A204.1 (cell line): Measurements from ENCODE around the gene ZNF780A.
"Not testable (repeated sequence)": the region's sequence is repeated elsewhere in the genome, so short reads cannot be mapped to it uniquely, and the experiment has no call there.

Source experiments
- FAIRE-seq: peaks from 2 replicates; lab custom pipeline; 2012; peaks lifted over from hg19 to GRCh38; lab: Jason Lieb, UNC

The ZNF780A gene

GRCh38 chr19:40090241-40091204, at the start of gene ZNF780A:
ZNF780A (minus strand) TSS chr19:40090943; CDS start chr19:40084753, 6,190 bp downstream.
- FAIRE-seq, result no peak

- FAIRE-seq, result peak; percentile 93
These were observed 49.0 kb upstream of the ZNF780A start for GRCh38 chr19:40139533-40140287.

- no peak for FAIRE-seq
These were observed 46.1 kb upstream of the ZNF780A start for GRCh38 chr19:40136818-40137217.

- FAIRE-seq, result no peak
These were observed 44.1 kb upstream of the ZNF780A start for GRCh38 chr19:40134866-40135265.

- no peak for FAIRE-seq
These were observed 42.7 kb upstream of the ZNF780A start for GRCh38 chr19:40133491-40133890.

GRCh38 chr19:40130013-40130412, 39.3 kb upstream of the ZNF780A start:
- FAIRE-seq, result no peak

- FAIRE-seq, result no peak
These were observed 38.7 kb upstream of the ZNF780A start for GRCh38 chr19:40129425-40129824.

GRCh38 chr19:40128991-40129390, 38.2 kb upstream of the ZNF780A start:
- FAIRE-seq, result no peak

- FAIRE-seq, result no peak
These were observed 28.6 kb upstream of the ZNF780A start for GRCh38 chr19:40119380-40119779.

GRCh38 chr19:40118638-40119037, 27.9 kb upstream of the ZNF780A start:
- FAIRE-seq, result not testable (repeated sequence)

- FAIRE-seq, result no peak
These were observed 25.3 kb upstream of the ZNF780A start for GRCh38 chr19:40116075-40116474.

- FAIRE-seq, result not testable (repeated sequence)
These were observed 23.4 kb upstream of the ZNF780A start for GRCh38 chr19:40114119-40114518.

- not testable (repeated sequence) for FAIRE-seq
These were observed 21.5 kb upstream of the ZNF780A start for GRCh38 chr19:40112271-40112670.

GRCh38 chr19:40110570-40110969, 19.8 kb upstream of the ZNF780A start:
- no peak for FAIRE-seq

- FAIRE-seq, result no peak
These were observed 14.0 kb upstream of the ZNF780A start for GRCh38 chr19:40104754-40105153.

- no peak for FAIRE-seq
These were observed 12.9 kb upstream of the ZNF780A start for GRCh38 chr19:40103600-40103999.

GRCh38 chr19:40101813-40102212, 11.1 kb upstream of the ZNF780A start:
- peak; percentile 67 for FAIRE-seq

GRCh38 chr19:40093416-40093815, 2.7 kb upstream of the ZNF780A start:
- FAIRE-seq, result no peak

- no peak for FAIRE-seq
These were observed 724 bp upstream of the ZNF780A start for GRCh38 chr19:40091205-40092129.

- FAIRE-seq, result no peak
These were observed 1.3 kb downstream of the ZNF780A start for GRCh38 chr19:40089462-40089861.

GRCh38 chr19:40088299-40089047, 2.3 kb downstream of the ZNF780A start:
- no peak for FAIRE-seq
